Activated CD4-positive, alpha-beta T cell treated with anti-CD3 and anti-CD28 coated beads for 36 hours (primary cell): ENCODE data around the gene ZFAND6. TPM values are rescaled to one million over a fixed set of nuclear protein-coding genes. Genes with fewer than 3 reads are reported as not detected.
A peak's percentile ranks its signal among the peaks of the same experiment; 100 is the strongest.
"Not testable (repeated sequence)": the region's sequence is repeated elsewhere in the genome, so short reads cannot be mapped to it uniquely, and the experiment has no call there.

Source experiments
- ATAC-seq: fragments of 200-7000 bp; cut with Tn5 transposase; one replicate; pipeline ENCODE4 v1.10.0; 2021; ENCODE audit warnings: mild to moderate bottlenecking, moderate library complexity
- CTCF ChIA-PET: fragments of 350-600 bp; sonication (Branson Sonifier 250); formaldehyde crosslinking; loops from one replicate; lab custom pipeline; 2021; ENCODE audit warnings: antibody characterized with exemption; lab: Charles Lee
- POLR2A ChIA-PET: fragments of 350-600 bp; sonication (Branson Sonifier 250); formaldehyde crosslinking; loops from one replicate; lab custom pipeline; 2021; ENCODE audit warnings: antibody characterized with exemption, inconsistent platforms; lab: Charles Lee
- DNase-seq: peaks from one replicate; pipeline ENCODE4 v3.0.0-alpha.2; 2020
- H3K27ac Mint-ChIP-seq: one replicate; pipeline ENCODE4 v1.8.0; 2021; ENCODE audit warnings: mixed read lengths
- H3K27me3 Mint-ChIP-seq: one replicate; pipeline ENCODE4 v1.8.0; 2021; ENCODE audit warnings: mixed read lengths
- H3K36me3 Mint-ChIP-seq: one replicate; pipeline ENCODE4 v1.8.0; 2021; ENCODE audit warnings: low read depth, mixed read lengths
- H3K4me1 Mint-ChIP-seq: one replicate; pipeline ENCODE4 v1.8.0; 2021; ENCODE audit warnings: mixed read lengths
- H3K4me3 Mint-ChIP-seq: one replicate; pipeline ENCODE4 v1.8.0; 2021; ENCODE audit warnings: mild to moderate bottlenecking, moderate library complexity, mixed read lengths
- H3K9me3 Mint-ChIP-seq: one replicate; pipeline ENCODE4 v1.8.0; 2021; ENCODE audit warnings: low read depth, mixed read lengths
- intact Hi-C, 2 experiments: fragments of 100-400 bp; cut with DNase I in 1 of 2; cut with micrococcal nuclease in 1 of 2; formaldehyde crosslinking; loops; one replicate each; pipeline versions ENCODE4 v1.14.2 to v1.15.1; 2022 to 2024; cut with DNase I, micrococcal nuclease
- total RNA-seq, 2 experiments: library from RNA; stranded (reverse); gene quantifications; one replicate each; pipeline ENCODE4 v1.2.3, GENCODE V29; 2021

Gene ZFAND6
- total RNA-seq, 2 experiments from 2014 or later: 30.2 to 37.2 TPM

DNA sequence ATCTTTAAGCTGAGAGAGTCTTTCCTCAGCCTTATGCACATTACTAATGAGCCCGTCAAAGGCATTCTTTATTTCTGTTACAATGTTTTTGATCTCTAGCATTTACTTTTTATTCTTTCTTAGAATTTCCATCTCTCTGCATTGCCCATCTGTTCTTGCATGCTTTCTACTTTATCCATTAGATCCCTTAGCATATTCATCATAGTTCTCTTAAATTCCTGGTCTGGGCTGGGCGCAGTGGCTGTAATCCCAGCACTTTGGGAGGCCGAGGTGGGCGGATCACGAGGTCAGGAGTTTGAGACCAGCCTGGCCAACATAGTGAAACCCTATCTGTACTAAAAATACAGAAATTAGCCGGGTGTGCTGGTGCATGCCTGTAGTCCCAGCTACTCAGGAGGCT is 39.3 kb upstream of the ZFAND6 start:
- H3K4me3 Mint-ChIP-seq, ATAC-seq, DNase-seq, H3K9me3 Mint-ChIP-seq, intact Hi-C loops, H3K4me1 Mint-ChIP-seq, H3K27ac Mint-ChIP-seq, H3K36me3 Mint-ChIP-seq, POLR2A ChIA-PET, H3K27me3 Mint-ChIP-seq: not testable (repeated sequence)
- CTCF ChIA-PET: interaction anchor here (0.7 to 1.1 kb wide), 2 partner anchors 27 to 227 kb away, joined by 3 read pairs; no protein-coding TSS in a partner anchor

DNA sequence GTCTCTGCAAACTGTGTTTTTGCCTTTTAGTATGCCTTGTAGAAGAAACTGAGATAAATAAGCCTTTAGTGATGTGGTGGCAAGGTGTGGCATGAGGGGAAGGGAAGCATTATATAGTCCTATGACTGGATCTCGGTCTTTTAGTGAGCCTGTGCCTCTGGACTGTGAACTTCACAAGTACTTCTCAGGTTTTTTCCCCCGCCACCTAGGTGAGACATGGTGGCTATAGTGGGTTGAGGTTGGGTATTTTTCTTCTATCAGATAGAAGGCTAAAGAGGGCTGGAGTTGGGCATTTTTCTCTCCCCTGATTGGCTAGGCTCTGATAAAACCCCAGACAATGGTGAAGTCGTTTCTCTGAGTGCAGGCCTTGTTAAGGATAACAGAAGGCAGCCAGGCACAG is 38.7 kb upstream of the ZFAND6 start:
- DNase-seq (no peak), ATAC-seq (no peak)
- ChIA-PET POLR2A (no interaction called here), CTCF (interaction anchor here (0.7 kb wide), 1 partner anchor 228 kb away, joined by 3 read pairs; no protein-coding TSS in a partner anchor)
- intact Hi-C loops: no loop called here
- no peak overlapping the region for H3K27ac Mint-ChIP-seq
- H3K4me1 Mint-ChIP-seq: peaks cover 9% of the 10 kb centered on the region
- H3K9me3 Mint-ChIP-seq: no peaks in the 10 kb centered on the region
- H3K36me3 Mint-ChIP-seq: no peaks in the 10 kb centered on the region
- peaks cover 5% of the 10 kb centered on the region for H3K27me3 Mint-ChIP-seq
- no peak overlapping the region for H3K4me3 Mint-ChIP-seq

GRCh38 chr15:80026310-80026709 is 33.2 kb upstream of the ZFAND6 start:
- CTCF ChIA-PET: interaction anchor here (1.6 kb wide), 1 partner anchor 146 kb away, joined by 4 read pairs; no protein-coding TSS in a partner anchor
- H3K27ac Mint-ChIP-seq: no peak overlapping the region
- H3K27me3 Mint-ChIP-seq: peaks cover 5% of the 10 kb centered on the region
- POLR2A ChIA-PET: no interaction called here
- DNase-seq (no peak), ATAC-seq (no peak)
- no peaks in the 10 kb centered on the region for H3K36me3 Mint-ChIP-seq
- peaks cover 13% of the 10 kb centered on the region for H3K4me1 Mint-ChIP-seq
- no peak overlapping the region for H3K4me3 Mint-ChIP-seq
- intact Hi-C loops: no loop called here
- no peaks in the 10 kb centered on the region for H3K9me3 Mint-ChIP-seq

- H3K9me3 Mint-ChIP-seq: no peaks in the 10 kb centered on the region
- ATAC-seq: no peak
- H3K4me3 Mint-ChIP-seq: no peak overlapping the region
- no peaks in the 10 kb centered on the region for H3K36me3 Mint-ChIP-seq
- no peak overlapping the region for H3K27ac Mint-ChIP-seq
- peaks cover 5% of the 10 kb centered on the region for H3K27me3 Mint-ChIP-seq
- ChIA-PET POLR2A (no interaction called here), CTCF (interaction anchor here (1.6 kb wide), 1 partner anchor 146 kb away, joined by 4 read pairs; no protein-coding TSS in a partner anchor)
- H3K4me1 Mint-ChIP-seq: peaks cover 12% of the 10 kb centered on the region
- DNase-seq: no peak
- intact Hi-C loops: no loop called here
Observed at GRCh38 chr15:80026754-80027153, 32.7 kb upstream of the ZFAND6 start.

GRCh38 chr15:80028937-80029336 is 30.5 kb upstream of the ZFAND6 start:
- ATAC-seq (no peak), DNase-seq (no peak)
- Mint-ChIP-seq H3K27me3 (no peaks in the 10 kb centered on the region), H3K4me1 (peaks cover 30% of the 10 kb centered on the region), H3K9me3 (no peaks in the 10 kb centered on the region), H3K27ac (no peak overlapping the region), H3K4me3 (no peak overlapping the region), H3K36me3 (no peaks in the 10 kb centered on the region)
- POLR2A ChIA-PET: no interaction called here
- CTCF ChIA-PET: interaction anchor here (0.6 to 0.7 kb wide), 2 partner anchors 54 to 119 kb away, joined by 3 read pairs; no protein-coding TSS in a partner anchor
- intact Hi-C loops: no loop called here

- intact Hi-C loops: loop anchor here in 1 of 2 experiments (1.0 to 2.0 kb wide), 2 partner anchors 27 to 61 kb away; partner anchors contain the start of genes BCL2A1 and ZFAND6
- H3K9me3 Mint-ChIP-seq: no peaks in the 10 kb centered on the region
- ChIA-PET POLR2A (no interaction called here), CTCF (interaction anchor here (1.1 kb wide), 1 partner anchor 141 kb away, joined by 3 read pairs; no protein-coding TSS in a partner anchor)
- peak overlapping the region; percentile 72 for H3K27ac Mint-ChIP-seq
- no peaks in the 10 kb centered on the region for H3K36me3 Mint-ChIP-seq
- peaks cover 25% of the 10 kb centered on the region for H3K4me1 Mint-ChIP-seq
- ATAC-seq: peak; percentile 85
- no peak overlapping the region for H3K4me3 Mint-ChIP-seq
- H3K27me3 Mint-ChIP-seq: no peaks in the 10 kb centered on the region
- DNase-seq: peak; percentile 64
Observed at GRCh38 chr15:80031841-80032240, 27.6 kb upstream of the ZFAND6 start.

DNA sequence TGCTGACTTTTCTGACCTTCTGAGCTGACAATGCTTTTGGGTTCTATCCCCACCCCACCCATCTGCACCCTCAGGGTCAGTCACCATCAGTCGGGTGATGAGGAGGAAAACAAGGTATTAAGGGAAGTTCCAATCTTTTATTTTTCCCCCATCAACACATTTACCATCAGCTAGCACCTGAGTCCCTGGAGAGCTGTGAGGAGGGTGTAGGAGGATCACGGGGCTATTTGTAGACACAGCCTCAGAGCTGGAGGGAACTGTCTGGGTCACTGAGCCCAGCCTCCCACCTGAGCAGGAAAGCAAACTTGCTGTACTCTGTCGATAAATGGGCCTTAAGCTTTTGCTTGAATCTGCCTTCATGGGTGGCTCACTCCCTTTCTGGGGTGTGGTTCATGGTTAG is 24.8 kb upstream of the ZFAND6 start:
- no peak overlapping the region for H3K4me3 Mint-ChIP-seq
- DNase-seq: no peak
- H3K36me3 Mint-ChIP-seq: no peaks in the 10 kb centered on the region
- H3K27me3 Mint-ChIP-seq: no peaks in the 10 kb centered on the region
- POLR2A ChIA-PET: no interaction called here
- no peaks in the 10 kb centered on the region for H3K9me3 Mint-ChIP-seq
- no peak overlapping the region for H3K27ac Mint-ChIP-seq
- H3K4me1 Mint-ChIP-seq: peaks cover 23% of the 10 kb centered on the region
- ATAC-seq: no peak
- CTCF ChIA-PET: no interaction called here
- intact Hi-C loops: no loop called here

- POLR2A ChIA-PET: no interaction called here
- ATAC-seq (no peak), DNase-seq (no peak)
- Mint-ChIP-seq H3K27ac (no peak overlapping the region), H3K9me3 (no peaks in the 10 kb centered on the region), H3K4me1 (peaks cover 23% of the 10 kb centered on the region), H3K4me3 (no peak overlapping the region), H3K27me3 (no peaks in the 10 kb centered on the region), H3K36me3 (no peaks in the 10 kb centered on the region)
- CTCF ChIA-PET: interaction anchor here (1.4 kb wide), 1 partner anchor 49 kb away, joined by 3 read pairs; no protein-coding TSS in a partner anchor
- intact Hi-C loops: no loop called here
Observed at GRCh38 chr15:80036071-80036470, 23.4 kb upstream of the ZFAND6 start.

DNA sequence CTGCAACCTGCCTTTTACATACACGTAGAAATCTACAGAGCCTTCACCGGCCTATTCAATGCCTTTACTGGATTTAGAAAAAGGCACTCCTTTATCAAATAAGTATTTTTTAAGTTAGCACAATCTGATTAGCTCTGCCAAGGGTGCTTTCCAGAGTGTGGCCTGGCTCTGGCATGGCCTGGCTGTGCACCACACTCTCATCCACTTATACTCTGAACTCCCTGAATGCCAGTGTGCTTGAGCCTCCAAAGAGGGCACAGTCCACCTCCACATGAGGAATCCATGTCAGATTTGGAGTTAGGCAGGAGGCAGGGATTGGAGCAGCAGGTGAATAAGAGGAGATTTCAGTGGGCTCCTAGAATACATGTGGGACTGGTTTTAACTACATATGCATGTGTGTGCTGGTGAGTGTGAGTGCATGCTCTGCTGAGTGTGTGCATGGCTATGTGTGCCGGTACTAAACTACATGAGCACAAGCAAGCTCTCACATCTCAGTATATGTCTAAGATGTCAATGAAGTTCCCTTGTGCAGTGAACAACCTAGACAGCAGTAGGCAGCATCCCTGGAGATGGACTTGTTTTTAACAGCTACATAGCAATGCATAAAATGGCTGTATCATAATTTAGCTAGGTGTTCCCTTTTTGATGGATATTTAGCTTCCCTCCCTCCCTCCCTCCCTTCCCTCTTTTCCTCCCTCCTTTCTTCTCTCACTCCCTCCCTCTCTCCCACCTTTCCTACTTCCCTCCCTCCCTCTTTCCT is 17.8 kb upstream of the ZFAND6 start:
- Mint-ChIP-seq H3K27ac (no peak overlapping the region), H3K4me3 (no peak overlapping the region), H3K27me3 (no peaks in the 10 kb centered on the region), H3K4me1 (no peaks in the 10 kb centered on the region), H3K36me3 (no peaks in the 10 kb centered on the region), H3K9me3 (no peaks in the 10 kb centered on the region)
- DNase-seq (no peak), ATAC-seq (no peak)
- POLR2A ChIA-PET: interaction anchor here (0.5 kb wide), 1 partner anchor 431 kb away, joined by 3 read pairs; no protein-coding TSS in a partner anchor
- CTCF ChIA-PET: no interaction called here
- intact Hi-C loops: no loop called here

DNA sequence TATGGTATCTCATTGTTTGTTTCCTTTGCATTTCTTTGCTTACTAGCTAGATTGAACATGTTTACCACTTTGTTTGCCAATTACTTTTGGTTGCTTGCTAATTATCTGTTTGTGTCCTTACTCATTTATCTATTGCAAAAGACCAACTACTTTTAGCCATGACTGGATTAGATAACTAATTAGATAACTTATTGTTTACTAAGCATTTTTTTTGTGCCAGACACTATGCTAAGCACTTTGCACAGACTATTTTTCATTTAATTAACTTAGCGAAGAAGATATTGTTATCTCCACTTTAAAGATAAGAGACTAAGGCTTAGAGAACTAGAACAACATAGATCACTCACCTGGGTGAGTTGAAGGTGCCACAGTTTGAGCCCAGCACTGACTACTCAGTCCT is 16.9 kb upstream of the ZFAND6 start:
- DNase-seq (no peak), ATAC-seq (no peak)
- ChIA-PET CTCF (no interaction called here), POLR2A (interaction anchor here (0.5 kb wide), 1 partner anchor 21 kb away, joined by 5 read pairs; no protein-coding TSS in a partner anchor)
- intact Hi-C loops: no loop called here
- Mint-ChIP-seq H3K36me3 (no peaks in the 10 kb centered on the region), H3K27me3 (no peaks in the 10 kb centered on the region), H3K27ac (no peak overlapping the region), H3K9me3 (no peaks in the 10 kb centered on the region), H3K4me3 (no peak overlapping the region), H3K4me1 (no peaks in the 10 kb centered on the region)

DNA sequence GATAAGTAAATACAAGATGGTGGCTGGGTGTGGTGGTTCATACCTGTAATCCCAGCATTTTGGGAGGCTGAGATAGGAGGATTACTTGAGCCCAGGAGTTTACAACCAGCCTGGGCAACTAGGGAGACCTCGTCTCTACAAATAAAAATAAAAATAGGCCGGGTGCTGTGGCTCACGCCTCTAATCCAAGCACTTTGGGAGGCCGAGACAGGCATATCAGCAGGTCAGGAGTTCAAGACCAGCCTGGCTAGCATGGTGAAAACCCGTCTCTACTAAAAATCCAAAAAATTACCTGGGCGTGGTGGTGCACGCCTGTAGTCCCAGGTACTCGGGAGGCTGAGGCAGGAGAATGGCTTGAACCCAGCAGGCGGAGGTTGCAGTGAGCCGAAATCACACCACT is 14.3 kb upstream of the ZFAND6 start:
- DNase-seq, H3K36me3 Mint-ChIP-seq, H3K27me3 Mint-ChIP-seq, POLR2A ChIA-PET, CTCF ChIA-PET, H3K4me3 Mint-ChIP-seq, H3K9me3 Mint-ChIP-seq, H3K4me1 Mint-ChIP-seq, H3K27ac Mint-ChIP-seq, ATAC-seq, intact Hi-C loops: not testable (repeated sequence)

GRCh38 chr15:80049046-80049445 is 10.4 kb upstream of the ZFAND6 start:
- POLR2A ChIA-PET: no interaction called here
- Mint-ChIP-seq H3K27ac (no peak overlapping the region), H3K4me3 (no peak overlapping the region), H3K27me3 (no peaks in the 10 kb centered on the region), H3K36me3 (no peaks in the 10 kb centered on the region), H3K4me1 (no peaks in the 10 kb centered on the region), H3K9me3 (no peaks in the 10 kb centered on the region)
- CTCF ChIA-PET: interaction anchor here (0.6 kb wide), 1 partner anchor 10 kb away, joined by 3 read pairs; the partner anchor contains the start of gene ZFAND6
- DNase-seq (no peak), ATAC-seq (no peak)
- intact Hi-C loops: no loop called here
